Fibroblast of villous mesenchyme (primary cell): ENCODE results near the gene TRAF3IP3. TPM values are rescaled to one million over a fixed set of nuclear protein-coding genes. Genes with fewer than 3 reads are reported as not detected.

Experiments used
- DNase-seq: peaks from one replicate; pipeline ENCODE4 v3.0.0-alpha.2; 2010; ENCODE audit warnings: low read depth
- H3K4me3 ChIP-seq: 2 replicates; pipeline ENCODE4 v1.5.1; 2011; ENCODE audit warnings: low read depth, mild to moderate bottlenecking, low read length
- CTCF ChIP-seq: IDR thresholded peaks from 2 replicates; pipeline ENCODE4 v1.5.1; 2012; ENCODE audit warnings: low read depth, mild to moderate bottlenecking, low read length; ENCODE audit not compliant: insufficient read depth
- total RNA-seq: library from RNA; depleted of rRNA; stranded (reverse); fragments of >200 nt; gene quantifications from 2 replicates; pipeline ENCODE4 v1.2.3, GENCODE V29; 2012

TRAF3IP3 gene
- total RNA-seq, 1 donor = not detected

- no peak for TF ChIP-seq CTCF
- peak; percentile 82 for DNase-seq
- H3K4me3 ChIP-seq = no peak overlapping the region
These were observed 13.5 kb downstream of the TRAF3IP3 start for GRCh38 chr1:209769171-209769904.

- no peak for TF ChIP-seq CTCF
- DNase-seq = peak; percentile 14
- H3K4me3 ChIP-seq = no peak overlapping the region
These were observed 14.1 kb downstream of the TRAF3IP3 start for GRCh38 chr1:209769971-209770370.

GRCh38 chr1:209770636-209771415, 15.0 kb downstream of the TRAF3IP3 start:
- no peak for TF ChIP-seq CTCF
- H3K4me3 ChIP-seq = no peak overlapping the region
- DNase-seq = no peak

- DNase-seq = no peak
- no peak overlapping the region for H3K4me3 ChIP-seq
- no peak for TF ChIP-seq CTCF
These were observed 16.3 kb downstream of the TRAF3IP3 start for GRCh38 chr1:209772126-209772525.

GRCh38 chr1:209774592-209774991, 18.7 kb downstream of the TRAF3IP3 start:
- no peak for TF ChIP-seq CTCF
- no peak overlapping the region for H3K4me3 ChIP-seq
- no peak for DNase-seq

- TF ChIP-seq CTCF = no peak
- no peak for DNase-seq
- no peak overlapping the region for H3K4me3 ChIP-seq
These were observed 19.8 kb downstream of the TRAF3IP3 start for GRCh38 chr1:209775678-209776077.
